ENCODE measurements around the gene ZNFX1. TPM values are rescaled to one million over a fixed set of nuclear protein-coding genes. Genes with fewer than 3 reads are reported as not detected.

The ZNFX1 gene
- total RNA-seq, 1 donor from 2014 or later = 14.0 TPM

GRCh38 chr20:49292010-49292409 lies 14.2 kb upstream of the ZNFX1 start:
- DNase-seq = no peak

GRCh38 chr20:49291200-49291599 lies 13.3 kb upstream of the ZNFX1 start:
- DNase-seq = no peak

- no peak for DNase-seq
Measured at GRCh38 chr20:49290608-49291191, 12.8 kb upstream of the ZNFX1 start.

- no peak for DNase-seq
Measured at GRCh38 chr20:49288784-49289696, 11.2 kb upstream of the ZNFX1 start.

GRCh38 chr20:49288250-49288751 lies 10.4 kb upstream of the ZNFX1 start:
- no peak for DNase-seq

GRCh38 chr20:49287555-49288249 lies 9.8 kb upstream of the ZNFX1 start:
- DNase-seq = no peak

- no peak for DNase-seq
Measured at GRCh38 chr20:49286689-49287551, 9.1 kb upstream of the ZNFX1 start.

- DNase-seq = no peak
Measured at GRCh38 chr20:49285813-49286494, 8.1 kb upstream of the ZNFX1 start.

- no peak for DNase-seq
Measured at GRCh38 chr20:49285233-49285668, 7.4 kb upstream of the ZNFX1 start.

- DNase-seq = no peak
Measured at GRCh38 chr20:49284818-49285217, 7.0 kb upstream of the ZNFX1 start.

GRCh38 chr20:49283703-49284625 lies 6.1 kb upstream of the ZNFX1 start:
- DNase-seq = no peak

- DNase-seq = no peak
Measured at GRCh38 chr20:49283176-49283702, 5.4 kb upstream of the ZNFX1 start.

- DNase-seq = no peak
Measured at GRCh38 chr20:49282584-49283171, 4.8 kb upstream of the ZNFX1 start.

- no peak for DNase-seq
Measured at GRCh38 chr20:49281913-49282467, 4.1 kb upstream of the ZNFX1 start.

- DNase-seq = no peak
Measured at GRCh38 chr20:49281059-49281912, 3.4 kb upstream of the ZNFX1 start.

- no peak for DNase-seq
Measured at GRCh38 chr20:49280463-49281058, 2.7 kb upstream of the ZNFX1 start.

GRCh38 chr20:49279677-49280462 lies 2.0 kb upstream of the ZNFX1 start:
- DNase-seq = no peak

Data from occipital lobe (tissue), 2 donors.